Islet precursor cell (in vitro differentiated cells): ENCODE measurements around the gene MARCHF10.

Experiments used
- DNase-seq: peaks from one replicate; pipeline ENCODE4 v3.0.0-alpha.2; 2018

Gene MARCHF10

DNA sequence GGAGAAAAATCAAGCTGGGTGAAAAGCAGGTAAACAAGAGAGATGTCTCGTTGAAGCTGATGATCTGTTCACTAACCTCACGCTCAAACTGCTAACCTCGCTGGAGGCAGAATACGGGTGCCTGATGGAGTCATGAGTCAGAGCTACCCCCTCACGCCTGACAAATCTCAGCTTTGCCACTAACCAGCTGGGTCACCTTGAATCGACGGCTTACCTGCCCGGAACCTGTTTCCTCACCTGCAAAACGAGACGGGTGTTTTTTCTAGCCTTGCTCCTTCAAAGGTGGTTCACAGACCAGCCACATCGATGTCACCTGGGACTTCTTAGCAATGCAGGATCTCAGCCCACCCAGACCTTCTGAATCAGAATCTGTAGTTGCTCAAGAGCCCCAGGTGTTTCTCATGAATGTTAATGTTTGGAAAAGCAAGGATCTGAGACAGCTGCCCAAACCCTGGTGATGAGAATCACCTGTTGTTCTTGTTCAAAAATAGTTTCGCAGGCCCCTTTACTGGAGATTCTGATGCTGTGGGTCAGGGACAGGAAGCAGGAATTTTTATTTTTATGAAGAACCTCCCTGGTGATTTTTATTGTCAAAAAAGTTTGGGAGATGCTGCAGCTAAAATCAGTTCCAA lies 56.9 kb downstream of the MARCHF10 start:
- DNase-seq = peak; percentile 77

DNA sequence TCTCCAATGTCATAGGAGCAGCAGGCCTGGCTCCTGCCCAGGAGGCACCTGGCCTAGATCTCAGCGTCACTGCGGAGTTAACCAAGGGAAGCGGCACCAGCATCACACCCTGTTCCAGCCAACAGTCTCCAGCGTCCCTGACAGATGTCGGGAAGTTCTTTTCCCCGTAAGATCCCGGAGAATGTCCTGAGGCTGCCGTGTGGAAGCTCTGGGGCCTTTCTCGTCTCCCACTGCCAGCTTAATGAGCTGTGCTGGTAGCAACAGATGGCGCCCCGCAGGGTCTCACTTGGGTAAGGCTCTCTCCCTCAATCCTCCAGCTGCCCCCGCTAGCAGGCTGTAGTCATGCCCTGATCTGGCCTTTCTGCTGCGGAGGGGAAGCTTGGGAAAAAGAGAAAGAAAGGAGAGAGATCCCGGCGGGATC lies 57.5 kb downstream of the MARCHF10 start:
- DNase-seq = peak; percentile 56

DNA sequence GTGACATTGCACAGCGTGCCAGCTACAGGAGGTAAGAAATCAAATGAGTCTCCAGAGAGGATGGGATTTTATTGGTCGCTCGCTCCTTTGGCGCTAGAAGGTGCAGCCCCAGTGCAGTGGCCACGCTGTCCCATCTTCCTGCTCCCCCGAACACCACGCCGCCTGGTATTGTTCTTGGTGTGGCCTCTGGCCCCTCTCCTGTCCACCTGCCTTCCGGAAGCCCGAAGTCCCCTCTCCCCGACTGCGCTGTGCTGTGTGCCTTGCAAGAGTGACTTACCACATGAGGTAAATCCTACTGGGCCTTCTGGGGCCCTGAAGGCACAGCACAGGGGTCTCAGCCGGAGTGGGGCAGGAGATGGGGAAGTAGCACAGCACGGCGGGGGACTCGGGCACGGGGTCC lies 58.2 kb downstream of the MARCHF10 start:
- DNase-seq = no peak

DNA sequence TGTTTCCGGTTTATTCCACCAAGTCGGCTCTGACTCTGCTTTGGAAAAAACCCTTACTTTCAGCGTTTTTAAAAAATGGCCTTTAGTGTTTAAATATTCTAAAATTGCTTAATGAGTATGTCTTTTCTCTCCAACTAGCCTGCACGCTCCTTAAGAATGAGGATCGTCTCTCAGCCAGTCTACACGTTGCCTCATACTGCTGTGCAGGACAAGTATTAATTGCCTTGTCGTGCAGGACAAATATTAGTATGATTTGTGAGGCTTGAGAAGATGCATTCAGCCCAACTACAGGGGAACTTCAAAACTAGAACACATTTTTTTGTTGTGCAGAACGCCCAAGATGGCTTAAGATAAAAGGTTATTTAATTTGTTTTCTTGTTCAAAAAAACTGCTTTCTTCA lies 61.2 kb downstream of the MARCHF10 start:
- DNase-seq = no peak

DNA sequence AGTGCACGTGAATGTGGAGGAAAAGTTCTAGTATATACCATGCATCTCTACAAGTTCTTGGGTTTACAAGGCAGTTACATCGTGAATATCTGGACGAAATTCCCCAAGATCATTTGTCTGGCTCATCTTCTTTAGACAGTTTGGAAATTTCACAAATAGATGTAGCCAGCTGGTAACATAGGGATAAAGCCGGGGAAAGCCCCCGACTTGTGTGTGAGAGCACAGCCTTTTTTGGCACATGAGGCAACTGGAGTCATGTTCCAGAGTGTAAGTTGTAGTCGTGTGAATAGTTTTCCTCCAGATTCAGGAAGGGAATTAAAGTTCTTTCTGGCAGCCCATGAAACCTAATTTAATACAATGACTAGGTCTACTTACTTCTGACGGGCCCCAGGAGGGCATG lies 62.3 kb downstream of the MARCHF10 start:
- no peak for DNase-seq

DNA sequence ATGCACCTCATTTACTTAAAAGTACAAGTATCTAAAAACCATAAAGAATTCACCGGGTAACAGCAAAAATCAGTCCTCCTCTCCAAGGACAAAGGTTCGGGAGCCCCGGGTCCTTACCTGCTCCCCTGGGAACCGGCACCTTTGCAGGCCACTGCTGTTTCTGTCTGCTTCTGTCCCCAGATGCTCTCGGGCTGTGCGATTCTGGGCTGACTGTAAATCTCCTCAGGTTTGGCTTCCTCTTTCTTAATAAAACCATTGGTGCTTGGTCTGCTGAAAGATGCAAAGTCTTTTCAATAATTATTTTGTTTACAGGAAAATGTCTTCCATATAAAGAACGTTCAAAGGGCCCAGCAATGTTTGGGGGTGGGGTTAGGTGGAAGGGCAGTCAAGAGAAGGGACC lies 63.9 kb downstream of the MARCHF10 start:
- no peak for DNase-seq

DNA sequence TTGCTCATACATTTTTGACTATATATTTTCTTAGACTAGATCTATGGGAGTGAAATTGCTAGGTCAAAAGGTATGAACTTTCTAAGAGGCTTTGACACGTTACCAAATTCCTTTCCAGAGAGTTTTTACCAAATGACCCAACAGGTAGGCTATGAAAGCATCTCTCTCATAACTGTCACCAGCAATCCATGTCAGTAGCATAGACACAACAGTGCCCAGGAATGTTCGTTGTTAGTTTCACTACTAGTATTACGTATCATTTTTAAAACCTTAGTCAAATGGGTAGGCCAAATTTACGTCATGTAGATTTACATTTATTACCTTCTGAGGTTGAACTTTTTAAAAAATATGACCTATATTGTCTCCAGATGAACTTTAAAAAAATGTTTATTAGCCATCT lies 66.8 kb downstream of the MARCHF10 start:
- no peak for DNase-seq

DNA sequence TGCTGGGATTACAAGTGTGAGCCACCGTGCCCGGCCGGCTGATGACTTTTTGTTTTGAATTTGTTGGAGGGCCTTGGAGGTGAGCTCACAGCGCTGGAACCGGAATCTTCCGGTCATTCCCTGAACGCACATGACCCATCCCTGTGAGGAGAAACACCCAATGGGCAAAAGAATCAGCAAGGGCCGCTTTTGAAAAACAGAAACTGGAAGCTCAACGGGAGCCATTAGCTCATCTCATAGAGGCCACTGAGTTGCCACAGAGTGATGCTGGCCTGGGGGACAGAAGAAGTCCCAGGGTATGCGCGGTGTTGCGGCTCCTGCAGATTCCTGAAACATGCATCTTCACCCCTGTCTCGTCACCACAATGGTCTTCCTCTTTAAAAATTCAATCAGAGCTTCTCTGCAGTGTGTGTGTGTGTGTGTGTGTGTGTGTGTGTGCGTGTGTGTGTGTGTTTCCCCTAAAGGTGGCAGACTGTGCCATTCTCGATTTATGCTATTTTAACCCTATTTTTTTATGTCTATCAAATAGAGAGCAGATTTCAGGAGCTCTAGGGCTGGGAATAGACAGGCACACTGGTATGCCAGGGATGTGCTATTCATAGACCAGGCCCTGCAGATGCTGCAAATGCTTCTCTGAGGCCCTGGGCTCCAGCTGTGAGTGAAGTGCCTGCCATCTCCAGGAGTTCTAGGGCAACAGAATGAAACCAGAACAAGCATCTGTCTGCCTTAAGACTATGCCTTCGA lies 68.3 kb downstream of the MARCHF10 start:
- peak; percentile 73 for DNase-seq

DNA sequence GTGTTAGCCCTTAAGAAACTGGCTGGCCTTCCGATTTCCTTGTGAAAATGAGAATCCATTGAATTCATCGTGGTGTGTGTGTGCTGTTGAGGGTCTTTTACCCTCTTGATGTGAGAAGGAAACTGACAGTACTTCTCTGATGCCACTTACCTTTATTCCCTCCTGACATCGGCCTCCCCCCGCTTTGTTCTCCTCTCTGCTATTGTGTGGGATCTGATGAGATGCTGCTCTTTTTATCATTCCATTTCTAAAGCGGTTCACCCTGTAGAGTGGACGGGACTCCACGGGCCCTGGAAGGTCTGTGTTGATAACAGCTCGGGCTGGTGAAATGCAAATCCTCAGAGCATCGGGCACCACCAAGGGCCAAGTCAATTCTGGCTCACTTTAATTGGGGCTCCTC lies 69.8 kb downstream of the MARCHF10 start:
- peak; percentile 48 for DNase-seq

DNA sequence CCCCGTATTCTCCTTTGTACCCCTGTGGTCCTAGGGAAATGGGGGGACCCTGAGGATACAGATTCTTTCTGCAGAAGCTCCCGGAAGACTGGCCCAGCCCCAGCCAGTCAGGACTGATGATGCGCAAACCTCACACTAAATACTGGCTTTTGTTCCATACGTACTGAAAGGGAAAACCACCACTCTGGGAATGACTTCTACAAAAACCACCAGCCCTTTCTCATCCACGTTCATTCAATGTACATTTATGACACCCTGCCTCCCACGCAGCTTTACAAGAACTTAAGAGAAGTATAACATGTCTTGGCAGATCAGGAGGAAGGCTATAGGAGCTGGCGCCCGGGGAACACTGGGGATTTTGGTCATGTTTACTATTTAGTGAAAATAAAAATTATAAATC lies 70.6 kb downstream of the MARCHF10 start:
- peak; percentile 51 for DNase-seq

DNA sequence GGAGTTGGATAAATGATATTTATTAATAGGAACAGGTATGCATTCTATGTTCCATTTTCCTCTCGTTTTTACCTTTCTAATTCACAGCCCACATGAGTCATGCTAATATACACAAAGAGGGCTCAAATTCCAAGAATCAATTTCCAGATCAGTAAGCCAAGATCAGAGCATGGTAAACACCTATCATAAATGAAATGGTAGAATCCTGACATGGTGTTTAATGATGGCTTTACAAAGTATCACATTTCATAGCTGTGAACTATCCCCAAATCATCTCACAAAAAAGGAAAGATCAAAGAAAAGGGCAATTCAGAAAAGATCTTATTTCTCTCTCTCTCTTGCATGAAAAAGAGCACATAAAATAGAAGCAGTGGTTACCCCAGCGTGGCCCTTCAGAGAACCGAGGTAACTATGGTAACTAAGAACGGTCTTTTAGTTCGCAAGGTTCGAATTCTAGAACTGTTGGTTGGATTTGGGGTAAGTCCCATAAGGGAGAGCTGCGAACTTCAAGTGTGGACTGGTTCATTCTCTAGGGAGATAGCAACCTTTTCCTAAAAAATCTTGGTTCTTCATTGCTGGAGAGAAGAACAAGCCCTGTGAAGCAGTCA lies 73.0 kb downstream of the MARCHF10 start:
- peak; percentile 9 for DNase-seq

DNA sequence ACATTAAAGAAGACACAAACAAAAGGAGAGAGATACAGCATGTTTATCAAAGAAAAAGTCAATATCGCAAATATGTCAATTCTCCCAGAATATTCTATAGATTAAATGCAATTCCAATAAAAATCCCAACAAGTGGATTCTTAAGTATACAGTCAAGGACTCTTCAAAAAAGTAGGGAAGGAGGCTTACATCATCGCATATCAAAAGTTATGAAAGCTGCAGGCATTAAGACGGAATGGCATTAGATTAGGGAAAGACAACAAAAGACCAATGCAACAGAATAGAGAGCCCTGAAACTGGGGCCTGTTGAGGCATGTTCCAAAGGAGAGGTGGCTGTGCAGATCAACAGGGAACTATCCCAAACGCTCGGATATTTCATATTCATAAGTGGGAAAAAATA lies 76.0 kb downstream of the MARCHF10 start:
- peak; percentile 6 for DNase-seq

DNA sequence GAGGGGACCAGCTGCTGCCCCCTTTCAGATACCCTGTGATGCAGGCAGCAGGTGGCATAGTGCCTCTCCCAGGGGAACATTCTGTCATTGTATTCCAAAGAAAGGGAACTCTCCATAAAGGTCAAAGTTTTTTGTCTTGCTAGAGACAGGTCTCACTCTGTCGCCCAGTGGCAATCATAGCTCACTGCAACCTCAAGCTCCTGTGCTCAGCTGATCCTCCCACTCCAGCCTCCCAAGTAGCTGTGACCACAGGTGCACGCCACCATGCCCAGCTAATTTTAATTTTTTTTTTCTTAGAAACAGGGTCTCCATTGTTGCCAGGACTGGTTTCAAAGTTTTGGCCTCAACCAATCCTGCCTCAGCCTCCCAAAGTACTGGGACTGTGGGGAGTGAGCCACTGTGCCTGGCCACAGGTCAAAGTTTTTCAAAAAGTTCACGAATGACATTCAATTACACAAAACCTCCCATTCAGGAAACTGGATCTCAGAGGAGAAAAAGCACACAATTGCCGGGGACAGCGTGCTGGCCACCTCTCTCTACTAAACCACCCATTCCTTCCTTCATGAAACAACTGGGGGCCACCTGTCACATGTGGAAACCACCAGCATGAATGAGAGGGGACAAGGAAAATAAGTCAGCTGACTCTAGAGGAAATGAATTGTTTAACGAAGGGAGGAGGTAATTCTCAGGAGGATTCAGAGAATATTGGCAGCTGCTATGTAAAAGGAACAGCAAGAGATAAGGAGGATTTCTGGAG lies 80.0 kb downstream of the MARCHF10 start:
- DNase-seq = peak; percentile 50

DNA sequence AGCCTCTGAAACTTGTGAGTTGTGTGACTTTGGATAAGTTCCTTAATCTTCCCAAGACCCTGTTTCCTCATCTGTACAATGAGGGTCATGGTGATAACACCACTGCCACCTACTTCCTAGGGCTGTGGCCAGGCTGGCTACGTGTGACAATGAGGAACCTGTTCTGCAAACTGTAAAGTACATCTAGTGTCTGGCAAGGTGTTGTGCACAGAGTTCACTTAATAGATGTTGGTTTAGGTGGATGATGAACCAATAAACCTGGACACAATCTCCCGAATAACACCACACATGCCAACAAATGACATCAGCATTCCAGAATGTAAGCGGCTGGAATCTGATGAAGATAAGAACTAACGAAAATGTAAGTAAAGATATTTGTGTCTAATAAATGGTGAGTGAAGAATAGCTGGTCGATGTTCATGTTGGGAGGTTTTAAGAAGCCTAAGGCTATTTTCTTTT lies 82.3 kb downstream of the MARCHF10 start:
- peak; percentile 81 for DNase-seq

DNA sequence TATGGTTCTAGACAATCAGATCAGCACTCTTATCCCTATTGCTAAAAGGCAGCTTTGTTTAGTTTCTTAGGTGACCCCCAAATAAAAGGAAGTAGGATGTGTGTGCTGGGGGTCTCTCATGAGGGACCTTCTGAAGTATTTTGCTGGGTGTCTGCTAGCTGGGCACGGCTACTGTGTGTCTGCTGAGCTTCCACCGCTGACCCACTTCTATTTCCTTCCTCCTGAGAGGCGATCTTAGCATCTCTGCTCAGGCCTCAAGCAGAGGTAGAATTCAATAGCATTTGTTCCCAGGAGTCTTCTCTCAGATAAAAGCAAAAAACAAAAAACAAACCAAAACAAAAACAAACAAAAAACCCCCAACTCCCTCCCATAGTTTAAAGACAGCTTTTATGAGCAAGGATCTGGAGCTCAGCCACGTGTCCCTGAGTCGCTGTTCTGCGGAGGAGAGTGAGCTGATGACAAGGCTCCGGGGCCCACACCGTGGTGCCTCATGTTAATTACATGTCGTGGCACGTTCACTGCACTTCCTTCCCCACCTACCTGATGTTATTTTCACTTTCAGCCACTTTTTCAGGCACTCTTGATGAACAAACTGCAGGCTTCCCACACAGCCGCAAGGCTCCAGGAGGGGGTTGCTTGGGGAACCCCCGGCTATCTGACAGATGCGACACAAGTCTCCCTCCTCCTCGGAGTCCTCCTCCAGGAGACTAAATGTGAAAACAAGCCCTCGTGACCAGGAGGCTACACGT lies 83.5 kb downstream of the MARCHF10 start:
- peak; percentile 76 for DNase-seq

DNA sequence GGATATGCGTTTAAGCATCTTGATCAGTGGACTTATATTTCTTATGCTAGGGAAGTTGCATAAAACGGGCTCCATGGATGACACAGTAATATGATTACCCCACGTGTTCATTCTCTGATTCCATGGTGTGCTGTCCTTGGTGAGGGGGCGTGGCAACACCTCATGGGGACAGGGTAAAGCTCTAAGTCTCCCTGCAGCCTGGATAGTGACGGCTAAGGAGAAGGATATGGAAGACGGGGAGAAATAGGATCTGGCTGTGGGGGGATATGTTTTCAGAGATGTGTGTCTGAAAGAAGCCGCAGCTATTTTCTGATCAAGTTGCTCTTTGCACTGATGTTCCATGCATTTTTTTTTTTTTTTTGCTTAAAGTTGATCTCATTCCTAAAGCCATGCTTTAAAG lies 84.3 kb downstream of the MARCHF10 start:
- peak; percentile 59 for DNase-seq

DNA sequence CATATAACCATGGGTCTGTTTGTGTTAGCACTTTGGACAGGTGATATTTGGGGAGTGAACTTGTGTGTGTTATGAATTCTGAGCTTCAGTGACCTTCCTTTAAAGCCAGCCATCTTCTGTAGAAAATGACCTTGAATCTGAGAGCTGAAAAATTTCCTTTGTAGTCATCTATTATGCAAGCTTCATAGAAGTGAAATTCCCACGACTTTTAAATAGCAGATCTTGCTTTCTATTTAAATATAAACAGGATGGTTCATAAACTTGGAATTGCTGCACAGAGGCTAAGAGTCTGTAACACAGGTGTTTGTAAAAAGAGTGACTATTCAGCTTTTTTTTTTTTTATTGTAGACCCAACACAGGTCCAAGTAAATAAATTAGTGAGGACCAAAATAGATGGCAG lies 85.5 kb downstream of the MARCHF10 start:
- DNase-seq = no peak

DNA sequence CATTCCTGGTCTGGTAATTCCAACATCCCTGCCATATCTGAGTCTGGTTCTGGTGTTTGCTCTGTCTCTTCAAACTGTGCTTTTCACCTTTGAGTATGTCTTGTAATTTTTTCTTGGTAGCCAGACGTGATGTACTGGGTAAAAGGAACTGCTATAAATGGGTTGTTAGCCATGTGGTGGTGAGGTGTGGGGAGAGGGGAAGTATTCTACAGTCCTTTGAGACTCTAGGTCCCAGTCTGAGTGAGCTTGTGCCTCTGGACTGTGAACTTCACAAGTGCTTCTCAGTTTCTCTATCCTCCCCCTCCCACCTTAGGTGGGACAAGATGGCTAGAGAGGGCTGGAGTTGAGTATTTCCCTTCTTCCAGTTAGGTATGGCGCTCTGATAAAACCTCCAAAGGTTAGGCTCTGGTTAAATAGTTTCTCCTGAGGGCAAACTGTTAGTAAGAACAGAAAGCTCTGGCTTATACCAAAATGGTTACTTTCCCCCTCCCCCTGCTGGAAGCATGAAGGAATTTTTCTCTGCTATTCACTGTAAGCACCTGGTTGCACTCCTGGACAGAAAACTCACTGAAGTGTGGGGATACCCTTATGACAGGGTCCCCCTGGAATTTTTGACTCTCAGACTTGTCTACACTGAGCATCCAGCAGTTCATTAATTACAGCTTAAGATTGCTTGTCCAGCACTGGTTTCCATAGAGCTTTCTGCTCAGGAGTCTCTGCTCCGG lies 87.8 kb downstream of the MARCHF10 start:
- peak; percentile 88 for DNase-seq

DNA sequence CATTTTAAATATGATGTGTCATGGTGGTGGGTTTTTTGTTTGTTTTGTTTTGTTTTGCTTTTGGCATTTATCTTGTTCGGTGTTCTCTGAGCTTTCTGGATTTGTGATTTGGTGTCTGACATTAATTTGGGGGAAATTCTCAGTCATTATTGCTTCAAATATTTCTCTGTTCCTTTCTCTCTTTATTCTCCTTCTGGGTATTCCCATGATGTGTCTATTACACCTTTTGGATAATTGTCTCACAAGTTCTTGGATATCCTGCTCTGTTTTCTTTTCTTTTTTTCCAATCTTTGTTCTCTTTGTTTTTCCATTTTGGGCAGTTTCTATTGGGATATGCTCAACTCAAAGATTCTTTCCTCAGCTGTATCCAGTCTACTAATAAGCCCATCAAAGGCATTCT lies 88.5 kb downstream of the MARCHF10 start:
- no peak for DNase-seq

DNA sequence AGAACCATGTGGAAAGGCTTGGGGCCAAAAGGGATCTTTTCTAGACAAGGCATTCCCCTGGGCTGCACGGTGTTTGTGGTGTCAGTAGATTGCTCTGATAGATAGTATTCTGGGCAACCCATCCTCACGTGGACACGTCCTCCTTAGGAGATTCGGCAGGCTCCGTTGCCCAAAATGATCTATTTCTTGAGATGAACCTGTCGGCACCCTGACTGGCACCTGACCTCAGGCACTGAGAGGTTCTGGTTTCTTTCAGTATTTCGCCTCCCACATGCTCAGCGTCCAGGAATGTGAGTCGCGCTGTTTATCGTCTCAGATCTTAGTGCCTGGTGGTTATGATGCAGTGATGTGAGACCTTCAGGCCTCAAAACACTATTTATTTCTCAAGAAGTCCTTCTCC lies 89.7 kb downstream of the MARCHF10 start:
- peak; percentile 98 for DNase-seq

DNA sequence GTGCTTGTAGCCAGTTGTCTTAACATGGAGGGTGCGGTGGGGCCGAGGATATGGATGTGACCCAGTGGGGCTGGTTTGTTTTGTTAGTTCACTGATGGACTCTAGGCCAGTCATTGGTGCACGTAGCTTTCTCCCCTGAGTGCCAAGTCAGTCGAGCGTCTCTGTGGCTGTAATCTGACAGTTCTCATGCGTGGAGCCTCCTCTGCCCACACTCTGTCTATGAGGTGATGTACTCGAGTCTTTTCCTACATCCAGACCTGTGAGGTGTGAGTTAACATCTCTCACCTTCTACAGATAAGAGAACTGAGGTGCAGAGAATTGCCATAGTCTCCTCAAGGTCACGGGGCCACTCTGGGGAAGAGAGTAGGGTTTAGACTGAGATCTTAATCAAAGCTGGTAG lies 90.2 kb downstream of the MARCHF10 start:
- DNase-seq = peak; percentile 53

DNA sequence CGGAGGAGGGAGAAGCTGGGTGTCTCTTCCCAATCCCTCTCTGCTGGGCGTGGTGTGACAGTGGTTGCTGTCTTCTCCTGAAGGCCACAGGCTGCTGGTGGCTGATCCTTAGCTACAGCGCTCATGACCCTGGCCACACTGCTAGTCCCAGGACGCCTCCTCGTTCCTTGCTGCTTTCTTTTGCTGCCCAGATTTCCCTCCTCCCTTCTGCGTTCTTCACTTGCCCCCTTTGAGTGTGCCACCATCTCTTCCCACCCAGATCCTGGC lies 90.6 kb downstream of the MARCHF10 start:
- DNase-seq = peak; percentile 58
